IMR-90 (cell line): ENCODE measurements around the gene CTNNA1. TPM values are rescaled to one million over a fixed set of nuclear protein-coding genes. Genes with fewer than 3 reads are reported as not detected.
A peak's percentile ranks its signal among the peaks of the same experiment; 100 is the strongest.

Source experiments
- ATAC-seq: fragments of 200-7000 bp; cut with Tn5 transposase; 2 replicates; pipeline ENCODE4 v1.9.1; 2020; ENCODE audit warnings: low read depth, mild to moderate bottlenecking, moderate library complexity
- BruUV-seq: library from RNA; stranded (reverse); fragments of 400-500 nt; replicated peaks from 2 replicates; lab custom pipeline; 2021; lab: Mats Ljungman, UMichigan
- CTCF ChIA-PET: fragments of 300-600 bp; formaldehyde crosslinking; extraction: SDS; loops from one replicate; lab custom pipeline; 2021; ENCODE audit warnings: antibody characterized with exemption; lab: Yijun Ruan, JAX
- POLR2A ChIA-PET: fragments of 300-600 bp; sonication (Branson Sonifier 250); formaldehyde crosslinking; loops from one replicate; lab custom pipeline; 2022; ENCODE audit warnings: antibody characterized with exemption; ENCODE audit not compliant: unreplicated experiment; lab: Charles Lee
- DNase-seq: peaks from one replicate; pipeline ENCODE4 v3.0.0; 2013
- H2AFZ ChIP-seq: replicated peaks from 2 replicates; pipeline ENCODE3; 2013; ENCODE audit warnings: low read length, mild to moderate bottlenecking; ENCODE audit not compliant: poor library complexity
- H2AK5ac ChIP-seq: 2 replicates; pipeline ENCODE4 v1.6.1; 2013; ENCODE audit warnings: low read depth, low read length, inconsistent platforms
- H2AK9ac ChIP-seq: replicated peaks from 2 replicates; pipeline ENCODE3; 2013; ENCODE audit warnings: mild to moderate bottlenecking, low read depth, low read length, moderate library complexity; ENCODE audit not compliant: poor library complexity
- H2BK120ac ChIP-seq: 2 replicates; pipeline ENCODE4 v1.6.1; 2013; ENCODE audit warnings: low read depth, low read length, inconsistent platforms
- H2BK15ac ChIP-seq: 3 replicates; pipeline ENCODE4 v1.6.1; 2013; ENCODE audit warnings: low read depth, low read length, inconsistent platforms
- H2BK20ac ChIP-seq: 2 replicates; pipeline ENCODE4 v1.6.1; 2013; ENCODE audit warnings: low read depth, mild to moderate bottlenecking, inconsistent platforms, low read length, moderate library complexity
- H2BK5ac ChIP-seq: 2 replicates; pipeline ENCODE4 v1.6.1; 2013; ENCODE audit warnings: mild to moderate bottlenecking, low read depth, low read length, inconsistent platforms; ENCODE audit not compliant: poor library complexity, severe bottlenecking
- H3K14ac ChIP-seq: replicated peaks from 2 replicates; pipeline ENCODE4 v1.6.1; 2013; ENCODE audit warnings: low read depth, low read length, inconsistent platforms
- H3K18ac ChIP-seq: 2 replicates; pipeline ENCODE4 v1.6.1; 2013; ENCODE audit warnings: low read depth, low read length, control low read depth
- H3K23ac ChIP-seq: 2 replicates; pipeline ENCODE4 v1.6.1; 2013; ENCODE audit warnings: low read depth, low read length, inconsistent platforms
- H3K27ac ChIP-seq: 2 replicates; pipeline ENCODE4 v1.5.1; 2013; ENCODE audit warnings: mild to moderate bottlenecking, control low read depth, low read length; ENCODE audit not compliant: insufficient read depth
- H3K27me3 ChIP-seq: 2 replicates; pipeline ENCODE4 v1.6.1; 2013; ENCODE audit warnings: low read length; ENCODE audit not compliant: control insufficient read depth, insufficient read depth
- H3K36me3 ChIP-seq: 2 replicates; pipeline ENCODE4 v1.6.1; 2013; ENCODE audit warnings: low read length, mixed read lengths; ENCODE audit not compliant: control insufficient read depth, insufficient read depth
- H3K4ac ChIP-seq: 2 replicates; pipeline ENCODE4 v1.6.1; 2013; ENCODE audit warnings: low read depth, low read length, inconsistent platforms
- H3K4me1 ChIP-seq: 2 replicates; pipeline ENCODE4 v1.6.1; 2013; ENCODE audit warnings: low read length, mixed read lengths; ENCODE audit not compliant: control insufficient read depth, insufficient read depth
- H3K4me2 ChIP-seq: 2 replicates; pipeline ENCODE4 v1.6.1; 2013; ENCODE audit warnings: low read depth, mild to moderate bottlenecking, control low read depth, low read length, moderate library complexity
- H3K4me3 ChIP-seq: 2 replicates; pipeline ENCODE4 v1.5.1; 2013; ENCODE audit warnings: low read depth, mild to moderate bottlenecking, control low read depth, low read length, moderate library complexity; ENCODE audit not compliant: insufficient read depth
- H3K56ac ChIP-seq: 2 replicates; pipeline ENCODE4 v1.6.1; 2013; ENCODE audit warnings: low read length, inconsistent platforms; ENCODE audit not compliant: insufficient read depth; ENCODE audit errors: extremely low read depth
- H3K79me1 ChIP-seq, 2 experiments: 2 replicates each; pipeline ENCODE4 v1.6.1; 2013; ENCODE audit warnings: low read length in 2 of 2, inconsistent platforms in 1 of 2, low read depth in 1 of 2
- H3K9ac ChIP-seq: 2 replicates; pipeline ENCODE4 v1.6.1; 2013; ENCODE audit warnings: low read depth, low read length, control low read depth
- H3K9me1 ChIP-seq: 2 replicates; pipeline ENCODE4 v1.6.1; 2013; ENCODE audit warnings: low read length, inconsistent platforms; ENCODE audit not compliant: insufficient read depth
- H3K9me3 ChIP-seq: 2 replicates; pipeline ENCODE4 v1.6.1; 2013; ENCODE audit warnings: low read length; ENCODE audit not compliant: control insufficient read depth, insufficient read depth
- H4K20me1 ChIP-seq: 2 replicates; pipeline ENCODE4 v1.6.1; 2013; ENCODE audit warnings: low read length, inconsistent platforms; ENCODE audit not compliant: insufficient read depth
- H4K5ac ChIP-seq: 2 replicates; pipeline ENCODE4 v1.6.1; 2013; ENCODE audit warnings: mild to moderate bottlenecking, low read depth, low read length, control low read depth
- H4K8ac ChIP-seq, 2 experiments: 2 replicates each; pipeline ENCODE4 v1.6.1; 2013; ENCODE audit warnings: low read depth in 2 of 2, low read length in 2 of 2, control low read depth in 1 of 2, inconsistent platforms in 1 of 2
- H4K91ac ChIP-seq: 2 replicates; pipeline ENCODE4 v1.6.1; 2013; ENCODE audit warnings: low read depth, low read length, inconsistent platforms; ENCODE audit not compliant: insufficient read depth
- BHLHE40 ChIP-seq: fragments of 150-350 bp; IDR thresholded peaks from 2 replicates; pipeline ENCODE4 v1.6.1; 2016; ENCODE audit warnings: mild to moderate bottlenecking, low read depth, low read length
- CEBPB ChIP-seq: IDR thresholded peaks from 2 replicates; pipeline ENCODE4 v1.6.1; 2012; ENCODE audit warnings: low read depth, low read length, improper control_type of control experiment
- CHD1 ChIP-seq: IDR thresholded peaks from 2 replicates; pipeline ENCODE4 v1.6.1; 2012; ENCODE audit warnings: low read depth, low read length, improper control_type of control experiment
- FOS ChIP-seq: fragments of 150-350 bp; IDR thresholded peaks from 2 replicates; pipeline ENCODE4 v1.6.1; 2016; ENCODE audit warnings: low read depth, low read length
- MAFK ChIP-seq: IDR thresholded peaks from 2 replicates; pipeline ENCODE4 v1.6.1; 2012; ENCODE audit warnings: low read depth, low read length, improper control_type of control experiment
- MAZ ChIP-seq: IDR thresholded peaks from 2 replicates; pipeline ENCODE4 v1.6.1; 2012; ENCODE audit warnings: low read depth, mild to moderate bottlenecking, low read length, improper control_type of control experiment, moderate library complexity, borderline replicate concordance
- MXI1 ChIP-seq: IDR thresholded peaks from 2 replicates; pipeline ENCODE4 v1.6.1; 2012; ENCODE audit warnings: low read depth, mild to moderate bottlenecking, low read length, moderate library complexity, borderline replicate concordance
- NFE2L2 ChIP-seq: fragments of 150-350 bp; IDR thresholded peaks from 2 replicates; pipeline ENCODE4 v1.6.1; 2016; ENCODE audit warnings: low read depth, mild to moderate bottlenecking, low read length
- POLR2A ChIP-seq: IDR thresholded peaks from 2 replicates; pipeline ENCODE4 v1.6.1; 2012; ENCODE audit warnings: mild to moderate bottlenecking, low read depth, low read length
- RAD21 ChIP-seq: IDR thresholded peaks from 2 replicates; pipeline ENCODE4 v1.6.1; 2012; ENCODE audit warnings: low read length, improper control_type of control experiment
- RCOR1 ChIP-seq: IDR thresholded peaks from 2 replicates; pipeline ENCODE4 v1.6.1; 2012; ENCODE audit warnings: mild to moderate bottlenecking, low read length, improper control_type of control experiment; ENCODE audit not compliant: insufficient replicate concordance
- RFX5 ChIP-seq: IDR thresholded peaks from 2 replicates; pipeline ENCODE4 v1.8.0; 2012; ENCODE audit warnings: low read depth, mild to moderate bottlenecking, low read length, moderate library complexity
- SMC3 ChIP-seq: fragments of 150-350 bp; IDR thresholded peaks from 2 replicates; pipeline ENCODE4 v1.6.1; 2016; ENCODE audit warnings: low read depth, mild to moderate bottlenecking, antibody characterized with exemption, low read length, moderate library complexity
- WGBS, 2 experiments: methylation state at CpG; one replicate each; pipeline versions ENCODE4 v1.1.5 to v1.1.7; 2013; ENCODE audit warnings: missing lambda C conversion rate in 2 of 2; ENCODE audit not compliant: insufficient read length in 1 of 2; ENCODE audit errors: extremely low coverage in 2 of 2; 5-methylcytosine and 5-hydroxymethylcytosine counted together
- dilution Hi-C: fragments of 300-500 bp; cut with HindIII; formaldehyde crosslinking; loops from one replicate; pipeline ENCODE4 v1.14.3; 2018; ENCODE audit warnings: low sequenced_read_pairs; ENCODE audit not compliant: unreplicated experiment
- in situ Hi-C: fragments of 300-500 bp; cut with MboI; formaldehyde crosslinking; loops from 3 replicates; pipeline ENCODE4 v1.14.3; 2019; ENCODE audit warnings: low sequenced_read_pairs, inconsistent platforms, mixed read lengths
- intact Hi-C: fragments of 100-400 bp; cut with micrococcal nuclease; formaldehyde crosslinking; loops from 2 replicates; pipeline ENCODE4 v1.10.0; 2022
- polyA plus RNA-seq, 3 experiments: library from polyadenylated mRNA; depleted of rRNA; stranded (reverse); fragments of >200 nt; gene quantifications; 2 replicates each; pipeline ENCODE4 v1.2.3, GENCODE V29; 2012; ENCODE audit warnings: low replicate concordance in 1 of 3
- total RNA-seq: library from RNA; depleted of rRNA; stranded (reverse); fragments of >200 nt; gene quantifications from 2 replicates; pipeline ENCODE4 v1.2.3, GENCODE V29; 2012
- TF ChIP-seq, protein P1 (sequence below): fragments of 150-350 bp; IDR thresholded peaks from 2 replicates; pipeline ENCODE4 v1.6.1; 2016; ENCODE audit warnings: low read depth, mild to moderate bottlenecking, low read length, moderate library complexity, borderline replicate concordance
- TF ChIP-seq, protein P2 (sequence below): fragments of 150-350 bp; IDR thresholded peaks from 2 replicates; pipeline ENCODE4 v1.6.1; 2017; ENCODE audit warnings: mild to moderate bottlenecking, antibody characterized with exemption, low read length, low read depth
- TF ChIP-seq, protein P3 (sequence below): conservative IDR thresholded peaks from 2 replicates; pipeline ENCODE4 v1.5.1; 2012; ENCODE audit warnings: mild to moderate bottlenecking, low read depth, low read length, improper control_type of control experiment

The CTNNA1 gene
- total and polyA plus RNA-seq, 2 of the 4 experiments (the other 2 are of a cell fraction): 220 to 471 TPM

DNA sequence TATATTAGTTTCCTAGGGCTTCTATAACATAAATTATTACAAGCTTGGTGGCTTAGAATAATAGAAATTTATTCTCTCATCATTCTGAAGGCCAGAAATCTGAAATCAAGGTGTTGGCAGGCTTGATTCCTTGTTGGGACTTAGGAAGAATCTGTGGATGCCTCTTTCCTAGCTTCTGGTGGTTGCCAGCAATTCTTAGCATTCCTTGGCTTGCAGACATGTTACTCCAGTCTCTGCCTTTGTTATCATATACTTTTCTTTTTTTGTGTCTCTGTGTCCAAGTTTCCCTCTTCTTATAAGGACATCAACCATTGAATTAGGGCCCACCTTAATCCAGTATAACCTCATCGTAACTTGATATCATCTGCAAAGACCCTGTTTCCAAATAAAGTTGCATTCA, 31.4 kb downstream of the CTNNA1 start:
- Histone ChIP-seq H3K9ac (no peak overlapping the region), H3K23ac (0 out of 2 replicates have a peak overlapping the region, but pooled peaks have one; percentile 16), H3K36me3 (peaks cover 20% of the 10 kb centered on the region), H2AK5ac (no peak overlapping the region), H3K14ac (no peak overlapping the region), H3K4me3 (no peak overlapping the region), H3K4ac (no peak overlapping the region), H2BK120ac (no peak overlapping the region), H3K4me1 (peaks cover 4% of the 10 kb centered on the region; the same call in 1 of the 2 replicates), H3K79me1 (peaks cover 22 to 65% of the 10 kb centered on the region in 2 experiments; a peak in 3 of 4 replicates), H2BK5ac (no peak overlapping the region), H4K91ac (no peak overlapping the region), H3K27ac (no peak overlapping the region), H2AFZ (no peak overlapping the region), H3K18ac (no peak overlapping the region), H3K4me2 (0 out of 2 replicates have a peak overlapping the region, but pooled peaks have one; percentile 37), H2BK20ac (no peak overlapping the region), H3K27me3 (no peaks in the 10 kb centered on the region), H3K9me1 (peaks cover 10% of the 10 kb centered on the region), H3K9me3 (no peaks in the 10 kb centered on the region), H2AK9ac (no peak overlapping the region), H2BK15ac (no peak overlapping the region), H3K56ac (no peak overlapping the region), H4K5ac (no peak overlapping the region), H4K8ac (no peak overlapping the region), H4K20me1 (peaks cover 62% of the 10 kb centered on the region)
- ChIA-PET POLR2A (no interaction called here), CTCF (no interaction called here)
- DNase-seq (peak; percentile 48), ATAC-seq (peak; percentile 66)
- in situ Hi-C loops (no loop called here), intact Hi-C loops (no loop called here), dilution Hi-C loops (no loop called here)
- TF ChIP-seq NFE2L2 (no peak), SMC3 (no peak), RAD21 (no peak), FOS (no peak), RFX5 (no peak), POLR2A (no peak), MAZ (no peak), CEBPB (no peak), CHD1 (no peak), RCOR1 (no peak), BHLHE40 (no peak), MXI1 (no peak), MAFK (no peak)
- TF ChIP-seq, protein P1, sequence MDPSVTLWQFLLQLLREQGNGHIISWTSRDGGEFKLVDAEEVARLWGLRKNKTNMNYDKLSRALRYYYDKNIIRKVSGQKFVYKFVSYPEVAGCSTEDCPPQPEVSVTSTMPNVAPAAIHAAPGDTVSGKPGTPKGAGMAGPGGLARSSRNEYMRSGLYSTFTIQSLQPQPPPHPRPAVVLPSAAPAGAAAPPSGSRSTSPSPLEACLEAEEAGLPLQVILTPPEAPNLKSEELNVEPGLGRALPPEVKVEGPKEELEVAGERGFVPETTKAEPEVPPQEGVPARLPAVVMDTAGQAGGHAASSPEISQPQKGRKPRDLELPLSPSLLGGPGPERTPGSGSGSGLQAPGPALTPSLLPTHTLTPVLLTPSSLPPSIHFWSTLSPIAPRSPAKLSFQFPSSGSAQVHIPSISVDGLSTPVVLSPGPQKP: no peak
- TF ChIP-seq, protein P2, sequence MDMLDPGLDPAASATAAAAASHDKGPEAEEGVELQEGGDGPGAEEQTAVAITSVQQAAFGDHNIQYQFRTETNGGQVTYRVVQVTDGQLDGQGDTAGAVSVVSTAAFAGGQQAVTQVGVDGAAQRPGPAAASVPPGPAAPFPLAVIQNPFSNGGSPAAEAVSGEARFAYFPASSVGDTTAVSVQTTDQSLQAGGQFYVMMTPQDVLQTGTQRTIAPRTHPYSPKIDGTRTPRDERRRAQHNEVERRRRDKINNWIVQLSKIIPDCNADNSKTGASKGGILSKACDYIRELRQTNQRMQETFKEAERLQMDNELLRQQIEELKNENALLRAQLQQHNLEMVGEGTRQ: no peak
- TF ChIP-seq, protein P3, sequence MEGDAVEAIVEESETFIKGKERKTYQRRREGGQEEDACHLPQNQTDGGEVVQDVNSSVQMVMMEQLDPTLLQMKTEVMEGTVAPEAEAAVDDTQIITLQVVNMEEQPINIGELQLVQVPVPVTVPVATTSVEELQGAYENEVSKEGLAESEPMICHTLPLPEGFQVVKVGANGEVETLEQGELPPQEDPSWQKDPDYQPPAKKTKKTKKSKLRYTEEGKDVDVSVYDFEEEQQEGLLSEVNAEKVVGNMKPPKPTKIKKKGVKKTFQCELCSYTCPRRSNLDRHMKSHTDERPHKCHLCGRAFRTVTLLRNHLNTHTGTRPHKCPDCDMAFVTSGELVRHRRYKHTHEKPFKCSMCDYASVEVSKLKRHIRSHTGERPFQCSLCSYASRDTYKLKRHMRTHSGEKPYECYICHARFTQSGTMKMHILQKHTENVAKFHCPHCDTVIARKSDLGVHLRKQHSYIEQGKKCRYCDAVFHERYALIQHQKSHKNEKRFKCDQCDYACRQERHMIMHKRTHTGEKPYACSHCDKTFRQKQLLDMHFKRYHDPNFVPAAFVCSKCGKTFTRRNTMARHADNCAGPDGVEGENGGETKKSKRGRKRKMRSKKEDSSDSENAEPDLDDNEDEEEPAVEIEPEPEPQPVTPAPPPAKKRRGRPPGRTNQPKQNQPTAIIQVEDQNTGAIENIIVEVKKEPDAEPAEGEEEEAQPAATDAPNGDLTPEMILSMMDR: no peak
- BruUV-seq: no TSS peak
- no CpG with 5 or more reads among the region's 1 CpG for WGBS, 2 experiments
